ES-I3 (cell line): ENCODE results near the gene FYTTD1.

Source experiments
- H3K36me3 ChIP-seq: 2 replicates; pipeline ENCODE4 v1.6.1; 2013; ENCODE audit warnings: mild to moderate bottlenecking, low read length, control low read depth, moderate library complexity; ENCODE audit not compliant: insufficient read depth
- H3K4me1 ChIP-seq: 2 replicates; pipeline ENCODE4 v1.6.1; 2013; ENCODE audit warnings: mild to moderate bottlenecking, control low read depth, low read length; ENCODE audit not compliant: insufficient read depth
- H3K9ac ChIP-seq: 2 replicates; pipeline ENCODE4 v1.6.1; 2013; ENCODE audit warnings: low read depth, mild to moderate bottlenecking, low read length, moderate library complexity
- H3K9me3 ChIP-seq: 2 replicates; pipeline ENCODE4 v1.6.1; 2013; ENCODE audit warnings: mild to moderate bottlenecking, low read length, moderate library complexity; ENCODE audit not compliant: control insufficient read depth, insufficient read depth

The FYTTD1 gene

GRCh38 chr3:197814372-197814771 lies 64.7 kb downstream of the FYTTD1 start:
- peaks cover 11% of the 10 kb centered on the region for H3K4me1 ChIP-seq

GRCh38 chr3:197820550-197821335 lies 71.1 kb downstream of the FYTTD1 start:
- Histone ChIP-seq H3K36me3 (peaks cover 3% of the 10 kb centered on the region), H3K9me3 (no peaks in the 10 kb centered on the region), H3K9ac (no peak overlapping the region), H3K4me1 (no peaks in the 10 kb centered on the region)

More at GRCh38 chr3:197814372-197814771, 64.7 kb downstream of the FYTTD1 start:
- no peaks in the 10 kb centered on the region; the same call in 1 of the 2 replicates for H3K36me3 ChIP-seq
- no peaks in the 10 kb centered on the region for H3K9me3 ChIP-seq
- H3K9ac ChIP-seq = no peak overlapping the region

GRCh38 chr3:197829397-197830045 lies 79.8 kb downstream of the FYTTD1 start:
- H3K9me3 ChIP-seq = no peaks in the 10 kb centered on the region
- no peaks in the 10 kb centered on the region for H3K4me1 ChIP-seq
- H3K9ac ChIP-seq = no peak overlapping the region
- peaks cover 26% of the 10 kb centered on the region for H3K36me3 ChIP-seq

- Histone ChIP-seq H3K9ac (no peak overlapping the region), H3K4me1 (no peaks in the 10 kb centered on the region), H3K9me3 (no peaks in the 10 kb centered on the region), H3K36me3 (peaks cover 26% of the 10 kb centered on the region)
Measured at GRCh38 chr3:197830308-197830966, 80.8 kb downstream of the FYTTD1 start.

- Histone ChIP-seq H3K9me3 (no peaks in the 10 kb centered on the region), H3K9ac (no peak overlapping the region), H3K4me1 (no peaks in the 10 kb centered on the region), H3K36me3 (peaks cover 29% of the 10 kb centered on the region)
Measured at GRCh38 chr3:197830967-197831313, 81.3 kb downstream of the FYTTD1 start.

GRCh38 chr3:197833930-197834715 lies 84.4 kb downstream of the FYTTD1 start:
- Histone ChIP-seq H3K36me3 (peaks cover 22% of the 10 kb centered on the region; the same call in 1 of the 2 replicates), H3K4me1 (no peaks in the 10 kb centered on the region), H3K9ac (no peak overlapping the region)

GRCh38 chr3:197835509-197835908 lies 85.8 kb downstream of the FYTTD1 start:
- Histone ChIP-seq H3K4me1 (no peaks in the 10 kb centered on the region), H3K9ac (no peak overlapping the region), H3K9me3 (no peaks in the 10 kb centered on the region), H3K36me3 (peaks cover 23% of the 10 kb centered on the region)

More at GRCh38 chr3:197833930-197834715, 84.4 kb downstream of the FYTTD1 start:
- H3K9me3 ChIP-seq = no peaks in the 10 kb centered on the region

GRCh38 chr3:197836244-197836643 lies 86.6 kb downstream of the FYTTD1 start:
- Histone ChIP-seq H3K4me1 (no peaks in the 10 kb centered on the region), H3K9ac (no peak overlapping the region), H3K9me3 (no peaks in the 10 kb centered on the region), H3K36me3 (peaks cover 24% of the 10 kb centered on the region)
